Germinal center (tissue), 1 donor: ENCODE measurements around the gene DLG4.
A peak's percentile ranks its signal among the peaks of the same experiment; 100 is the strongest.
"Not testable (repeated sequence)": the region's sequence is repeated elsewhere in the genome, so short reads cannot be mapped to it uniquely, and the experiment has no call there.

Experiments used
- DNase-seq: peaks from one replicate; pipeline ENCODE4 v3.0.0; 2012; ENCODE audit warnings: mixed read lengths, low spot score

DLG4 gene

GRCh38 chr17:7249214-7249613 is 29.6 kb upstream of the DLG4 start:
- no peak for DNase-seq

GRCh38 chr17:7248796-7249195 is 29.2 kb upstream of the DLG4 start:
- no peak for DNase-seq

GRCh38 chr17:7246779-7247178 is 27.1 kb upstream of the DLG4 start:
- no peak for DNase-seq

- not testable (repeated sequence) for DNase-seq
Measured at GRCh38 chr17:7243838-7244237, 24.2 kb upstream of the DLG4 start.

GRCh38 chr17:7243453-7243729 is 23.8 kb upstream of the DLG4 start:
- no peak for DNase-seq

- DNase-seq = peak; percentile 91
Measured at GRCh38 chr17:7242717-7243452, 23.2 kb upstream of the DLG4 start.

GRCh38 chr17:7241783-7242716 is 22.4 kb upstream of the DLG4 start, which contains the start of gene GABARAP:
Gene GABARAP, minus strand, starts transcription at chr17:7242449. Its CDS starts 119 bp downstream, at chr17:7242330.
- peak; percentile 85 for DNase-seq

GRCh38 chr17:7241090-7241733 is 21.6 kb upstream of the DLG4 start:
- DNase-seq = no peak

- no peak for DNase-seq
Measured at GRCh38 chr17:7240375-7240774, 20.7 kb upstream of the DLG4 start.

- peak; percentile 97 for DNase-seq
Measured at GRCh38 chr17:7239091-7240027, 19.7 kb upstream of the DLG4 start, which contains the start of gene PHF23. Gene PHF23, minus strand, starts transcription at chr17:7239457. Its CDS starts 178 bp downstream, at chr17:7239279.

- DNase-seq = peak; percentile 61
Measured at GRCh38 chr17:7238420-7239090, 18.9 kb upstream of the DLG4 start.

GRCh38 chr17:7237761-7238419 is 18.3 kb upstream of the DLG4 start:
- DNase-seq = peak; percentile 87

- DNase-seq = no peak
Measured at GRCh38 chr17:7237266-7237760, 17.7 kb upstream of the DLG4 start.

- no peak for DNase-seq
Measured at GRCh38 chr17:7236808-7237207, 17.2 kb upstream of the DLG4 start.

- no peak for DNase-seq
Measured at GRCh38 chr17:7235693-7236665, 16.3 kb upstream of the DLG4 start.

- peak; percentile 95 for DNase-seq
Measured at GRCh38 chr17:7234083-7234951, 14.7 kb upstream of the DLG4 start, which contains the start of gene DVL2. Gene DVL2, minus strand, starts transcription at chr17:7234517. Its CDS starts 255 bp downstream, at chr17:7234262.

GRCh38 chr17:7233701-7234082 is 14.1 kb upstream of the DLG4 start:
- no peak for DNase-seq

- DNase-seq = no peak
Measured at GRCh38 chr17:7232114-7232513, 12.5 kb upstream of the DLG4 start.
